ENCODE results near the gene BRCA2. TPM values are rescaled to one million over a fixed set of nuclear protein-coding genes. Genes with fewer than 3 reads are reported as not detected.

Gene BRCA2
- total RNA-seq, 1 experiment from 2014 or later: 21.6 TPM

DNA sequence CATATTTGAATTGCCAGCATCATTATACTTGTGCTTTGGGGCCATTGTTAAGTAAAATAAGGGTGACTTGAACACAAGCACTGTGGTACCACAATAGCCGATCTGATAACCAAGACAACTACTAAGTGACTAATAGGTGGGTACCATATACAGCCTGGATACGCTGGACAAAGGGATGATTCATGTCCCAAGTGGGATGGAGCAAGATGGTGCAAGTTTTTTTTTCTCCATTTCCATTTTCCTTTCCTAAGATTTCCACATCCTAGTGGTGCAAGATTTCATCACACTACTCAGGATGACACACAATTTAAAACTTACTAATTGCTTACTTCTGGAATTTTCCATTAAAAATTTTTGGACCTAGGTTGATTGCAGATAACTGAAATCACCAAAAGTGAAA is 15.1 kb downstream of the BRCA2 start (continued):
- TF ChIP-seq MYBL2 (CRISPR knock-in tag; IDR thresholded peaks at IDR 0.05): no peak
- TF ChIP-seq SOX15 (CRISPR knock-in tag; IDR thresholded peaks at IDR 0.05): no peak
- no peak for TF ChIP-seq FOXK1 (CRISPR knock-in tag; IDR thresholded peaks at IDR 0.05)
- no peak for TF ChIP-seq OVOL2 (CRISPR knock-in tag; IDR thresholded peaks at IDR 0.05; ENCODE audit: borderline replicate concordance)

DNA sequence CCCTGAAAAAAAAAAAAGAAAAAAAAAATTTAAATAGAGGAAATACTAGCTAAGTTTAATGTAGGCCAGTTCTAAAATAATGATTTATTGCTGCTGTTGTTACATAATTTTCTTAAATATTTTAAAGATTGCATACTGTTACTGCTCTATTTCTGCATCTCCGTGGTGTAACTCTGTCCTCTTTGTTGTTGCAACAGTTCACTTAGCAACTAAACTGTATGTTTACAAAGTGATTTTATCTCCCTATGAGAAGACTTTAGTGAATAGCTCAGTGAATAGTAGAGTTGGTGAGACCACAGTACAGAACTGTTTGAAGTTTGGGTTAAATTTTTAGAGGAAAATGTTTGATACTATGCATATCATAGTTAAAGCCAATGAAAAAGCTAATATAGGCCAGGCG is 19.4 kb downstream of the BRCA2 start:
- H3K4me1 Mint-ChIP-seq: peaks cover 14% of the 10 kb centered on the region

DNA sequence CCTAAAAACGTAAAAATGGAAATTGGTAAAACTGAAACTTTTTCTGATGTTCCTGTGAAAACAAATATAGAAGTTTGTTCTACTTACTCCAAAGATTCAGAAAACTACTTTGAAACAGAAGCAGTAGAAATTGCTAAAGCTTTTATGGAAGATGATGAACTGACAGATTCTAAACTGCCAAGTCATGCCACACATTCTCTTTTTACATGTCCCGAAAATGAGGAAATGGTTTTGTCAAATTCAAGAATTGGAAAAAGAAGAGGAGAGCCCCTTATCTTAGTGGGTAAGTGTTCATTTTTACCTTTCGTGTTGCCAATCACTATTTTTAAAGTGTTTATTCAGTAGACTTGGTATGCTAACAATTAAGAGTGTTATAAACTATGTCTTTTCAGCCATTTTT is 25.6 kb downstream of the BRCA2 start:
- no peak for TF ChIP-seq TCF7 (CRISPR knock-in tag; IDR thresholded peaks at IDR 0.05; ENCODE audit: low read depth)
- TF ChIP-seq, protein P1, sequence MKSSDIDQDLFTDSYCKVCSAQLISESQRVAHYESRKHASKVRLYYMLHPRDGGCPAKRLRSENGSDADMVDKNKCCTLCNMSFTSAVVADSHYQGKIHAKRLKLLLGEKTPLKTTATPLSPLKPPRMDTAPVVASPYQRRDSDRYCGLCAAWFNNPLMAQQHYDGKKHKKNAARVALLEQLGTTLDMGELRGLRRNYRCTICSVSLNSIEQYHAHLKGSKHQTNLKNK (CRISPR knock-in tag; IDR thresholded peaks at IDR 0.05): no peak
- no peak for TF ChIP-seq SMAD3 (CRISPR knock-in tag; IDR thresholded peaks at IDR 0.05; ENCODE audit: borderline replicate concordance)
- no peak for TF ChIP-seq CBFB (CRISPR knock-in tag; IDR thresholded peaks at IDR 0.05; ENCODE audit: low read depth)
- TF ChIP-seq FOXJ3 (CRISPR knock-in tag; IDR thresholded peaks at IDR 0.05; ENCODE audit: borderline replicate concordance): no peak
- no peak for TF ChIP-seq JAZF1 (CRISPR knock-in tag; IDR thresholded peaks at IDR 0.05)
- TF ChIP-seq ZBTB21 (CRISPR knock-in tag; IDR thresholded peaks at IDR 0.05; ENCODE audit: borderline replicate concordance): no peak
- no peak for TF ChIP-seq NFYB (CRISPR knock-in tag; conservative IDR thresholded peaks at IDR 0.05; ENCODE audit: low read depth)
- TF ChIP-seq MYBL2 (CRISPR knock-in tag; IDR thresholded peaks at IDR 0.05): no peak
- no peak for TF ChIP-seq NFATC4 (CRISPR knock-in tag; IDR thresholded peaks at IDR 0.05)
- no peak for TF ChIP-seq ZNF423 (CRISPR knock-in tag; IDR thresholded peaks at IDR 0.05)
- TF ChIP-seq, protein P2, sequence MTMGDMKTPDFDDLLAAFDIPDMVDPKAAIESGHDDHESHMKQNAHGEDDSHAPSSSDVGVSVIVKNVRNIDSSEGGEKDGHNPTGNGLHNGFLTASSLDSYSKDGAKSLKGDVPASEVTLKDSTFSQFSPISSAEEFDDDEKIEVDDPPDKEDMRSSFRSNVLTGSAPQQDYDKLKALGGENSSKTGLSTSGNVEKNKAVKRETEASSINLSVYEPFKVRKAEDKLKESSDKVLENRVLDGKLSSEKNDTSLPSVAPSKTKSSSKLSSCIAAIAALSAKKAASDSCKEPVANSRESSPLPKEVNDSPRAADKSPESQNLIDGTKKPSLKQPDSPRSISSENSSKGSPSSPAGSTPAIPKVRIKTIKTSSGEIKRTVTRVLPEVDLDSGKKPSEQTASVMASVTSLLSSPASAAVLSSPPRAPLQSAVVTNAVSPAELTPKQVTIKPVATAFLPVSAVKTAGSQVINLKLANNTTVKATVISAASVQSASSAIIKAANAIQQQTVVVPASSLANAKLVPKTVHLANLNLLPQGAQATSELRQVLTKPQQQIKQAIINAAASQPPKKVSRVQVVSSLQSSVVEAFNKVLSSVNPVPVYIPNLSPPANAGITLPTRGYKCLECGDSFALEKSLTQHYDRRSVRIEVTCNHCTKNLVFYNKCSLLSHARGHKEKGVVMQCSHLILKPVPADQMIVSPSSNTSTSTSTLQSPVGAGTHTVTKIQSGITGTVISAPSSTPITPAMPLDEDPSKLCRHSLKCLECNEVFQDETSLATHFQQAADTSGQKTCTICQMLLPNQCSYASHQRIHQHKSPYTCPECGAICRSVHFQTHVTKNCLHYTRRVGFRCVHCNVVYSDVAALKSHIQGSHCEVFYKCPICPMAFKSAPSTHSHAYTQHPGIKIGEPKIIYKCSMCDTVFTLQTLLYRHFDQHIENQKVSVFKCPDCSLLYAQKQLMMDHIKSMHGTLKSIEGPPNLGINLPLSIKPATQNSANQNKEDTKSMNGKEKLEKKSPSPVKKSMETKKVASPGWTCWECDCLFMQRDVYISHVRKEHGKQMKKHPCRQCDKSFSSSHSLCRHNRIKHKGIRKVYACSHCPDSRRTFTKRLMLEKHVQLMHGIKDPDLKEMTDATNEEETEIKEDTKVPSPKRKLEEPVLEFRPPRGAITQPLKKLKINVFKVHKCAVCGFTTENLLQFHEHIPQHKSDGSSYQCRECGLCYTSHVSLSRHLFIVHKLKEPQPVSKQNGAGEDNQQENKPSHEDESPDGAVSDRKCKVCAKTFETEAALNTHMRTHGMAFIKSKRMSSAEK (CRISPR knock-in tag; IDR thresholded peaks at IDR 0.05; ENCODE audit: borderline replicate concordance): no peak
- TF ChIP-seq, protein P3, sequence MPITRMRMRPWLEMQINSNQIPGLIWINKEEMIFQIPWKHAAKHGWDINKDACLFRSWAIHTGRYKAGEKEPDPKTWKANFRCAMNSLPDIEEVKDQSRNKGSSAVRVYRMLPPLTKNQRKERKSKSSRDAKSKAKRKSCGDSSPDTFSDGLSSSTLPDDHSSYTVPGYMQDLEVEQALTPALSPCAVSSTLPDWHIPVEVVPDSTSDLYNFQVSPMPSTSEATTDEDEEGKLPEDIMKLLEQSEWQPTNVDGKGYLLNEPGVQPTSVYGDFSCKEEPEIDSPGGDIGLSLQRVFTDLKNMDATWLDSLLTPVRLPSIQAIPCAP (CRISPR knock-in tag; IDR thresholded peaks at IDR 0.05): no peak
- TF ChIP-seq CREM (CRISPR knock-in tag; IDR thresholded peaks at IDR 0.05): no peak
- no peak for TF ChIP-seq NR1H2 (CRISPR knock-in tag; IDR thresholded peaks at IDR 0.05)

More for the DNA sequence above, 19.4 kb downstream of the BRCA2 start:
- peaks cover 81% of the 10 kb centered on the region for H3K36me3 Mint-ChIP-seq
- TF ChIP-seq, protein P4, sequence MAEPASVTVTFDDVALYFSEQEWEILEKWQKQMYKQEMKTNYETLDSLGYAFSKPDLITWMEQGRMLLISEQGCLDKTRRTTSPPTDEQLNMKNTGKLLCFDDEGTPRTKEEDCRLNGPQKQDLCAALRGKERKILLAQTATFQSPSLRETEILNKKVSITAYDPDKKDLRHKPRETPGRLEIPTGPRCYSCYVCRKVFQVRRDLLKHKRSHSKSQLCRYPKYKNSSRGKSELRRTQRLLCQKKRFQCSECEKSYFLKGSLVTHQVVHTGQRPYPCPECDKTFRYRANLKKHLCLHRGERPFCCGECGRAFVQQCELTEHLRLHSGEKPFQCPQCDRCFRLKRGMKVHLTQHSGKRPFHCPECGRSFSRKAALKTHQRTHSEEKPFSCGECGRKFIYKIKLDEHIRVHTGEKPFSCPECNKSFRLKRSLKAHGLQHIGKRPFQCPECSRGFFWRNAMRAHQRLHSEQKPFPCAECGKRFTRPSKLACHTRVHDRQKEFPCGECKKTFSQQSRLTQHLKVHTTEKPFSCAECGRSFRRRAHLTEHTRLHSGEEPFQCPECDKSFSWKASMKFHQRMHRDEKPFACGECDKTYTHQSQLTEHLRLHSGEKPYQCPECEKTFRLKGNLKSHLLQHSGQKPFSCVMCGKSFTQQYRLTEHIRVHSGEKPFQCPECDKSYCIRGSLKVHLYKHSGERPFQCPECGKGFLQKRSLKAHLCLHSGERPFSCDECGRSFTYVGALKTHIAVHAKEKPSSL (CRISPR knock-in tag; conservative IDR thresholded peaks at IDR 0.05): no peak
- ATAC-seq (no peak), DNase-seq (ENCODE audit: low spot score) (no peak)
- no peaks in the 10 kb centered on the region for H3K27me3 Mint-ChIP-seq (ENCODE audit: low read depth)
- peaks cover 40% of the 10 kb centered on the region for H3K9me3 Mint-ChIP-seq
- POLR2A ChIA-PET: interaction anchor here (0.6 kb wide), 1 partner anchor 11 kb away, joined by 3 read pairs; no protein-coding TSS in a partner anchor
- H3K27ac Mint-ChIP-seq: no peak overlapping the region
- CTCF ChIA-PET: no interaction called here
- H3K4me3 Mint-ChIP-seq: no peak overlapping the region

More for the DNA sequence above, 25.6 kb downstream of the BRCA2 start:
- H3K4me1 Mint-ChIP-seq: peaks cover 14% of the 10 kb centered on the region
- ChIA-PET POLR2A (no interaction called here), CTCF (interaction anchor here (0.7 kb wide), 1 partner anchor 129 kb away, joined by 3 read pairs; no protein-coding TSS in a partner anchor)
- peaks cover 52% of the 10 kb centered on the region for H3K36me3 Mint-ChIP-seq
- DNase-seq (ENCODE audit: low spot score) (no peak), ATAC-seq (no peak)
- no peak overlapping the region for H3K4me3 Mint-ChIP-seq
- no peaks in the 10 kb centered on the region for H3K27me3 Mint-ChIP-seq (ENCODE audit: low read depth)
- peaks cover 50% of the 10 kb centered on the region for H3K9me3 Mint-ChIP-seq
- no peak overlapping the region; the same call in 1 of the 2 replicates for H3K27ac Mint-ChIP-seq

Data from WTC11 (cell line).